ENCODE results near the gene MAP1B. TPM values are rescaled to one million over a fixed set of nuclear protein-coding genes. Genes with fewer than 3 reads are reported as not detected.

The MAP1B gene
- total RNA-seq, 1 donor from 2014 or later = 1,059 TPM

GRCh38 chr5:72117307-72117706, 10.0 kb downstream of the MAP1B start:
- no peak for TF ChIP-seq CTCF (IDR thresholded peaks at IDR 0.05)

GRCh38 chr5:72121052-72121779, 13.9 kb downstream of the MAP1B start:
- peaks cover 15 to 57% of the 10 kb centered on the region in 2 donors for H3K4me1 ChIP-seq
- H3K9me3 ChIP-seq = no peaks in the 10 kb centered on the region
- no peak for DNase-seq (ENCODE audit: low spot score in 2 of 2)
- peak overlapping the region in 1 of 2 donors; percentile 48 for H3K4me3 ChIP-seq
- TF ChIP-seq CTCF (IDR thresholded peaks at IDR 0.05) = no peak
- intact Hi-C loops (cut with DNase I) = loop anchor here (5.0 to 10.0 kb wide), 2 partner anchors 66 to 394 kb away; no protein-coding TSS in a partner anchor
- no peaks in the 10 kb centered on the region for H3K27me3 ChIP-seq
- H3K36me3 ChIP-seq = peaks cover 20 to 26% of the 10 kb centered on the region in 2 donors
- H3K27ac ChIP-seq = peak overlapping the region; percentile 70 to 93

More at GRCh38 chr5:72117307-72117706, 10.0 kb downstream of the MAP1B start:
- Histone ChIP-seq H3K4me1 (peaks cover 3 to 40% of the 10 kb centered on the region in 2 donors), H3K36me3 (peaks cover 29 to 33% of the 10 kb centered on the region in 2 donors), H3K9me3 (no peaks in the 10 kb centered on the region), H3K27ac (peak overlapping the region in 1 of 2 donors; percentile 93), H3K4me3 (no peak overlapping the region), H3K27me3 (no peaks in the 10 kb centered on the region)
- DNase-seq (ENCODE audit: low spot score in 2 of 2) = no peak
- intact Hi-C loops (cut with DNase I) = no loop called here

- H3K9me3 ChIP-seq = no peaks in the 10 kb centered on the region
- H3K36me3 ChIP-seq = peaks cover 14 to 19% of the 10 kb centered on the region in 2 donors
- peaks cover 12 to 56% of the 10 kb centered on the region in 2 donors for H3K4me1 ChIP-seq
- TF ChIP-seq CTCF (IDR thresholded peaks at IDR 0.05) = no peak
- no peaks in the 10 kb centered on the region for H3K27me3 ChIP-seq
- DNase-seq (ENCODE audit: low spot score in 2 of 2) = no peak
- H3K27ac ChIP-seq = peak overlapping the region; percentile 70 to 93
- intact Hi-C loops (cut with DNase I) = loop anchor here (5.0 to 10.0 kb wide), 2 partner anchors 65 to 393 kb away; no protein-coding TSS in a partner anchor
- peak overlapping the region; percentile 18 to 48 for H3K4me3 ChIP-seq
Measured at GRCh38 chr5:72121780-72122445, 14.6 kb downstream of the MAP1B start.

GRCh38 chr5:72122602-72123001, 15.3 kb downstream of the MAP1B start:
- peaks cover 12 to 56% of the 10 kb centered on the region in 2 donors for H3K4me1 ChIP-seq

More at GRCh38 chr5:72122602-72123001, 15.3 kb downstream of the MAP1B start:
- H3K27ac ChIP-seq = peak overlapping the region; percentile 70 to 93
- no peaks in the 10 kb centered on the region for H3K9me3 ChIP-seq
- peaks cover 14 to 18% of the 10 kb centered on the region in 2 donors for H3K36me3 ChIP-seq
- peak overlapping the region in 1 of 2 donors; percentile 48 for H3K4me3 ChIP-seq
- H3K27me3 ChIP-seq = no peaks in the 10 kb centered on the region
- no peak for DNase-seq (ENCODE audit: low spot score in 2 of 2)
- no peak for TF ChIP-seq CTCF (IDR thresholded peaks at IDR 0.05)
- intact Hi-C loops (cut with DNase I) = loop anchor here (5.0 to 10.0 kb wide), 2 partner anchors 65 to 392 kb away; no protein-coding TSS in a partner anchor
